Measurements from ENCODE around the gene XXYLT1. TPM values are rescaled to one million over a fixed set of nuclear protein-coding genes. Genes with fewer than 3 reads are reported as not detected.

The XXYLT1 gene
- total and polyA plus RNA-seq, 9 of the 15 experiments (the other 6 are each of a cell fraction or from before 2014, with no cell fraction given): 1.9 to 18.9 (median 15.0) TPM

DNA sequence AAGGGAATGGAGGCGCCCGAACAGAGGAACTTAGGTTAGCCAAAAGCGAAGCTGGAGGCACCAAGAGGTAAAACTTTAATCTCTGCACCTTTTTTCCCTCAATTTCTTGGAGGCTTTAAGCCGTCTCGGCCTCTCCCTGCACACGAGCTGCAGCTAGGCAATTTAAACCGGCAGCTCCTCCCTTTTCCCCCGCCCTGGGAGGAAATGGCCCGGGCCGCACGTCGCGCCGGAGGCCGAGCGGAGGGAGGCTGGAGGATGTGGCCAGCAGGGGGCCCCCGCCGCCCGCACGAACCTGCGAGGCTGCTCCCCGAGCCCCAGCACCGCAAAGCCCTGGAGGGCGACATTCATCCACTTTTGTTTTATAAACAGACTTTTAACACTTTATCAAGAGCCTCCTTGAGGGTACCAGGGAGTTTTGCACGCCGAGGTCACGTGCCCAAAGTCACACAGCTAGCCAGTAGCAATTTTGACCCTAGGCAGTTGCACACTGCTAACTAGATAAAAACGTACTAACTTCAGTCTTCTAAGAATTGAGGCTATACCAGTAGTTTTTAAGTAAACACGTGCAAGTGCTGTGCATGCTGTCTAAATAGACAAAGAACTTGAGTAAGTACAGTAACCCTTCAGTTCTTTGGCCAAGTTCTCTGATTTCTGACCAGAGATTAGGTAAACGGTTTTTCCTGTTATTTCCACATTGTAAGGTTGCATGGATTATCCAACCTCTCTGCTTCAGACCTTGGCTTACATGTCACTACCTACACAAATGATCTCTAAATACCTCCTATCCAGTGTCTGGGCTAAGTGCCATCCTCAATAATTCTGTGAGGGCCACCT, 668 bp upstream of the XXYLT1 start (continued):
- TF ChIP-seq, protein P1, sequence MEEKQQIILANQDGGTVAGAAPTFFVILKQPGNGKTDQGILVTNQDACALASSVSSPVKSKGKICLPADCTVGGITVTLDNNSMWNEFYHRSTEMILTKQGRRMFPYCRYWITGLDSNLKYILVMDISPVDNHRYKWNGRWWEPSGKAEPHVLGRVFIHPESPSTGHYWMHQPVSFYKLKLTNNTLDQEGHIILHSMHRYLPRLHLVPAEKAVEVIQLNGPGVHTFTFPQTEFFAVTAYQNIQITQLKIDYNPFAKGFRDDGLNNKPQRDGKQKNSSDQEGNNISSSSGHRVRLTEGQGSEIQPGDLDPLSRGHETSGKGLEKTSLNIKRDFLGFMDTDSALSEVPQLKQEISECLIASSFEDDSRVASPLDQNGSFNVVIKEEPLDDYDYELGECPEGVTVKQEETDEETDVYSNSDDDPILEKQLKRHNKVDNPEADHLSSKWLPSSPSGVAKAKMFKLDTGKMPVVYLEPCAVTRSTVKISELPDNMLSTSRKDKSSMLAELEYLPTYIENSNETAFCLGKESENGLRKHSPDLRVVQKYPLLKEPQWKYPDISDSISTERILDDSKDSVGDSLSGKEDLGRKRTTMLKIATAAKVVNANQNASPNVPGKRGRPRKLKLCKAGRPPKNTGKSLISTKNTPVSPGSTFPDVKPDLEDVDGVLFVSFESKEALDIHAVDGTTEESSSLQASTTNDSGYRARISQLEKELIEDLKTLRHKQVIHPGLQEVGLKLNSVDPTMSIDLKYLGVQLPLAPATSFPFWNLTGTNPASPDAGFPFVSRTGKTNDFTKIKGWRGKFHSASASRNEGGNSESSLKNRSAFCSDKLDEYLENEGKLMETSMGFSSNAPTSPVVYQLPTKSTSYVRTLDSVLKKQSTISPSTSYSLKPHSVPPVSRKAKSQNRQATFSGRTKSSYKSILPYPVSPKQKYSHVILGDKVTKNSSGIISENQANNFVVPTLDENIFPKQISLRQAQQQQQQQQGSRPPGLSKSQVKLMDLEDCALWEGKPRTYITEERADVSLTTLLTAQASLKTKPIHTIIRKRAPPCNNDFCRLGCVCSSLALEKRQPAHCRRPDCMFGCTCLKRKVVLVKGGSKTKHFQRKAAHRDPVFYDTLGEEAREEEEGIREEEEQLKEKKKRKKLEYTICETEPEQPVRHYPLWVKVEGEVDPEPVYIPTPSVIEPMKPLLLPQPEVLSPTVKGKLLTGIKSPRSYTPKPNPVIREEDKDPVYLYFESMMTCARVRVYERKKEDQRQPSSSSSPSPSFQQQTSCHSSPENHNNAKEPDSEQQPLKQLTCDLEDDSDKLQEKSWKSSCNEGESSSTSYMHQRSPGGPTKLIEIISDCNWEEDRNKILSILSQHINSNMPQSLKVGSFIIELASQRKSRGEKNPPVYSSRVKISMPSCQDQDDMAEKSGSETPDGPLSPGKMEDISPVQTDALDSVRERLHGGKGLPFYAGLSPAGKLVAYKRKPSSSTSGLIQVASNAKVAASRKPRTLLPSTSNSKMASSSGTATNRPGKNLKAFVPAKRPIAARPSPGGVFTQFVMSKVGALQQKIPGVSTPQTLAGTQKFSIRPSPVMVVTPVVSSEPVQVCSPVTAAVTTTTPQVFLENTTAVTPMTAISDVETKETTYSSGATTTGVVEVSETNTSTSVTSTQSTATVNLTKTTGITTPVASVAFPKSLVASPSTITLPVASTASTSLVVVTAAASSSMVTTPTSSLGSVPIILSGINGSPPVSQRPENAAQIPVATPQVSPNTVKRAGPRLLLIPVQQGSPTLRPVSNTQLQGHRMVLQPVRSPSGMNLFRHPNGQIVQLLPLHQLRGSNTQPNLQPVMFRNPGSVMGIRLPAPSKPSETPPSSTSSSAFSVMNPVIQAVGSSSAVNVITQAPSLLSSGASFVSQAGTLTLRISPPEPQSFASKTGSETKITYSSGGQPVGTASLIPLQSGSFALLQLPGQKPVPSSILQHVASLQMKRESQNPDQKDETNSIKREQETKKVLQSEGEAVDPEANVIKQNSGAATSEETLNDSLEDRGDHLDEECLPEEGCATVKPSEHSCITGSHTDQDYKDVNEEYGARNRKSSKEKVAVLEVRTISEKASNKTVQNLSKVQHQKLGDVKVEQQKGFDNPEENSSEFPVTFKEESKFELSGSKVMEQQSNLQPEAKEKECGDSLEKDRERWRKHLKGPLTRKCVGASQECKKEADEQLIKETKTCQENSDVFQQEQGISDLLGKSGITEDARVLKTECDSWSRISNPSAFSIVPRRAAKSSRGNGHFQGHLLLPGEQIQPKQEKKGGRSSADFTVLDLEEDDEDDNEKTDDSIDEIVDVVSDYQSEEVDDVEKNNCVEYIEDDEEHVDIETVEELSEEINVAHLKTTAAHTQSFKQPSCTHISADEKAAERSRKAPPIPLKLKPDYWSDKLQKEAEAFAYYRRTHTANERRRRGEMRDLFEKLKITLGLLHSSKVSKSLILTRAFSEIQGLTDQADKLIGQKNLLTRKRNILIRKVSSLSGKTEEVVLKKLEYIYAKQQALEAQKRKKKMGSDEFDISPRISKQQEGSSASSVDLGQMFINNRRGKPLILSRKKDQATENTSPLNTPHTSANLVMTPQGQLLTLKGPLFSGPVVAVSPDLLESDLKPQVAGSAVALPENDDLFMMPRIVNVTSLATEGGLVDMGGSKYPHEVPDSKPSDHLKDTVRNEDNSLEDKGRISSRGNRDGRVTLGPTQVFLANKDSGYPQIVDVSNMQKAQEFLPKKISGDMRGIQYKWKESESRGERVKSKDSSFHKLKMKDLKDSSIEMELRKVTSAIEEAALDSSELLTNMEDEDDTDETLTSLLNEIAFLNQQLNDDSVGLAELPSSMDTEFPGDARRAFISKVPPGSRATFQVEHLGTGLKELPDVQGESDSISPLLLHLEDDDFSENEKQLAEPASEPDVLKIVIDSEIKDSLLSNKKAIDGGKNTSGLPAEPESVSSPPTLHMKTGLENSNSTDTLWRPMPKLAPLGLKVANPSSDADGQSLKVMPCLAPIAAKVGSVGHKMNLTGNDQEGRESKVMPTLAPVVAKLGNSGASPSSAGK (IDR thresholded peaks at IDR 0.05): peak; percentile 81
- TF ChIP-seq ZFP36 (IDR thresholded peaks at IDR 0.05; ENCODE audit: low read depth, low read length, partially characterized antibody): no peak
- TF ChIP-seq, protein P2, sequence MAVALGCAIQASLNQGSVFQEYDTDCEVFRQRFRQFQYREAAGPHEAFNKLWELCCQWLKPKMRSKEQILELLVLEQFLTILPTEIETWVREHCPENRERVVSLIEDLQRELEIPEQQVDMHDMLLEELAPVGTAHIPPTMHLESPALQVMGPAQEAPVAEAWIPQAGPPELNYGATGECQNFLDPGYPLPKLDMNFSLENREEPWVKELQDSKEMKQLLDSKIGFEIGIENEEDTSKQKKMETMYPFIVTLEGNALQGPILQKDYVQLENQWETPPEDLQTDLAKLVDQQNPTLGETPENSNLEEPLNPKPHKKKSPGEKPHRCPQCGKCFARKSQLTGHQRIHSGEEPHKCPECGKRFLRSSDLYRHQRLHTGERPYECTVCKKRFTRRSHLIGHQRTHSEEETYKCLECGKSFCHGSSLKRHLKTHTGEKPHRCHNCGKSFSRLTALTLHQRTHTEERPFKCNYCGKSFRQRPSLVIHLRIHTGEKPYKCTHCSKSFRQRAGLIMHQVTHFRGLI (CRISPR knock-in tag; IDR thresholded peaks at IDR 0.05): no peak
- no peak for TF ChIP-seq DACH1 (IDR thresholded peaks at IDR 0.05; ENCODE audit: partially characterized antibody)
- TF ChIP-seq, protein P3, sequence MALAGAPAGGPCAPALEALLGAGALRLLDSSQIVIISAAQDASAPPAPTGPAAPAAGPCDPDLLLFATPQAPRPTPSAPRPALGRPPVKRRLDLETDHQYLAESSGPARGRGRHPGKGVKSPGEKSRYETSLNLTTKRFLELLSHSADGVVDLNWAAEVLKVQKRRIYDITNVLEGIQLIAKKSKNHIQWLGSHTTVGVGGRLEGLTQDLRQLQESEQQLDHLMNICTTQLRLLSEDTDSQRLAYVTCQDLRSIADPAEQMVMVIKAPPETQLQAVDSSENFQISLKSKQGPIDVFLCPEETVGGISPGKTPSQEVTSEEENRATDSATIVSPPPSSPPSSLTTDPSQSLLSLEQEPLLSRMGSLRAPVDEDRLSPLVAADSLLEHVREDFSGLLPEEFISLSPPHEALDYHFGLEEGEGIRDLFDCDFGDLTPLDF (CRISPR knock-in tag; IDR thresholded peaks at IDR 0.05): peak; percentile 56; the same call in 1 of the 2 replicates
- TF ChIP-seq GATAD2A (IDR thresholded peaks at IDR 0.05): peak; percentile 22; the same call in 1 of the 2 replicates
- TF ChIP-seq NCOR1 (IDR thresholded peaks at IDR 0.05): peak; percentile 49
- no peak for TF ChIP-seq TCFL5 (CRISPR knock-in tag; conservative IDR thresholded peaks at IDR 0.05)
- TF ChIP-seq ZNF699 (CRISPR knock-in tag; IDR thresholded peaks at IDR 0.05; ENCODE audit: insufficient replicate concordance): no peak
- no peak for TF ChIP-seq MAFK (IDR thresholded peaks at IDR 0.05; ENCODE audit: low read length)
- TF ChIP-seq FOS (IDR thresholded peaks at IDR 0.05; ENCODE audit: extremely low read depth, insufficient read length): no peak
- TF ChIP-seq ZNF24 (IDR thresholded peaks at IDR 0.05): peak; percentile 65
- peak in 1 of 2 experiments; percentile 51; a peak in 3 of 4 replicates for TF ChIP-seq RCOR1 (IDR thresholded peaks at IDR 0.05; ENCODE audit: borderline replicate concordance in 1 of 2, low read depth in 2 of 2, low read length in 2 of 2)
- no peak for TF ChIP-seq KLF13 (tag; IDR thresholded peaks at IDR 0.05; ENCODE audit: borderline replicate concordance, low read depth)

Measured in K562 (cell line).